Colonic mucosa (tissue), 4 donors: ENCODE results near the gene DRC3. TPM values are rescaled to one million over a fixed set of nuclear protein-coding genes. Genes with fewer than 3 reads are reported as not detected.

ENCODE experiments used
- DNase-seq: peaks from one replicate; pipeline ENCODE4 v3.0.0-alpha.2; 2020
- H3K27ac ChIP-seq: fragments of 200-600 bp; one replicate; pipeline ENCODE4 v1.8.0; 2021
- H3K27me3 ChIP-seq: fragments of 200-600 bp; one replicate; pipeline ENCODE4 v1.8.0; 2021
- H3K36me3 ChIP-seq: fragments of 200-600 bp; one replicate; pipeline ENCODE4 v1.8.0; 2021
- H3K4me1 ChIP-seq: fragments of 200-600 bp; one replicate; pipeline ENCODE4 v1.8.0; 2021; ENCODE audit warnings: mild to moderate bottlenecking
- H3K4me3 ChIP-seq: fragments of 200-600 bp; one replicate; pipeline ENCODE4 v1.8.0; 2021
- H3K9ac ChIP-seq, 2 donors: one replicate each; pipeline ENCODE4 v1.7.0; 2013; ENCODE audit warnings: control low read depth in 2 of 2, low read depth in 2 of 2, low read length in 2 of 2
- H3K9me3 ChIP-seq: fragments of 200-600 bp; one replicate; pipeline ENCODE4 v1.8.0; 2021
- intact Hi-C: fragments of 100-400 bp; cut with DNase I; formaldehyde crosslinking; loops from one replicate; pipeline ENCODE4 v1.14.1; 2022
- total RNA-seq, 2 donors: library from RNA; stranded (reverse); fragmentation: NEBNext Ultra II Directional in 1 of 2; extraction: Animal tissue kit (Norgen Biotek cat#: 25700) in 1 of 2; gene quantifications; one replicate each; pipeline ENCODE4 v1.2.1, GENCODE V29; 2021
- TF ChIP-seq, protein P1 (sequence below): fragments of 200-600 bp; IDR thresholded peaks from one replicate; pipeline ENCODE4 v1.8.0; 2022; ENCODE audit warnings: antibody characterized with exemption, mild to moderate bottlenecking
- donor health status: healthy.
- donor health status: DM: no; HTN: no; CAD: no.
- donor health status: DM: no; HTN: no; CAD: no.

DRC3 gene
- total RNA-seq, 2 donors from 2014 or later: 0.79 to 1.1 TPM

DNA sequence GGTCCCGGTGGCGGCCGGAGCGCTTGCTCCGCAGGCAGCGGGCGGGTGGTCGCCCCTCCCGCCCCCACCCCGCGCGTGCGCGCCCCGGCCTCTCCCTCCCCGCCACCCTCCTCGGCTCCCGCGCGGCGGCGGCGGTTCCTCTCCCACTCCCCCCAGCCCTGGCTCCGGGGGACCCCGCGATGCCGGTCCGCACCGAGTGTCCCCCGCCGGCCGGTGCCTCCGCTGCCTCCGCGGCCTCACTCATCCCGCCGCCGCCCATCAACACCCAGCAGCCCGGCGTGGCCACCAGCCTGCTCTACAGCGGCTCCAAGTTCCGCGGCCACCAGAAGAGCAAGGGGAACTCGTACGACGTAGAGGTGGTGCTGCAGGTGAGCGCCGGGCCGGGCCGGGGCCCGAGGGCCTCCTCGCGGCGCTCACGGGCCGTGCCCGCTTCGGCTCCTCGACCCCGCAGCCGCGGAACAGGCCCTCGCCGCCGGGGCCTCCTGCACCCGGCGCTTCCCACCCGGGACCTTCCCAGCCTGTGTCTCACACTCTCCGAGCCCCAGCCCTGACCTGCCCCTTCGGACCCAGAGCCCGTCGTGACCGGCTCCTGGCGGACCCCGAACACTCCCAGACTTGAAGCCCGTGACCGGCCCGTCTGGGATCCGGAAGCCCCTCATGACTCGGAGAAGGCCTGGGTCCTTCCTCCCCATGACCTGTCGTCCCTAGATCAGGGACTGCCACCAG lies 67.0 kb downstream of the DRC3 start:
- TF ChIP-seq, protein P1, sequence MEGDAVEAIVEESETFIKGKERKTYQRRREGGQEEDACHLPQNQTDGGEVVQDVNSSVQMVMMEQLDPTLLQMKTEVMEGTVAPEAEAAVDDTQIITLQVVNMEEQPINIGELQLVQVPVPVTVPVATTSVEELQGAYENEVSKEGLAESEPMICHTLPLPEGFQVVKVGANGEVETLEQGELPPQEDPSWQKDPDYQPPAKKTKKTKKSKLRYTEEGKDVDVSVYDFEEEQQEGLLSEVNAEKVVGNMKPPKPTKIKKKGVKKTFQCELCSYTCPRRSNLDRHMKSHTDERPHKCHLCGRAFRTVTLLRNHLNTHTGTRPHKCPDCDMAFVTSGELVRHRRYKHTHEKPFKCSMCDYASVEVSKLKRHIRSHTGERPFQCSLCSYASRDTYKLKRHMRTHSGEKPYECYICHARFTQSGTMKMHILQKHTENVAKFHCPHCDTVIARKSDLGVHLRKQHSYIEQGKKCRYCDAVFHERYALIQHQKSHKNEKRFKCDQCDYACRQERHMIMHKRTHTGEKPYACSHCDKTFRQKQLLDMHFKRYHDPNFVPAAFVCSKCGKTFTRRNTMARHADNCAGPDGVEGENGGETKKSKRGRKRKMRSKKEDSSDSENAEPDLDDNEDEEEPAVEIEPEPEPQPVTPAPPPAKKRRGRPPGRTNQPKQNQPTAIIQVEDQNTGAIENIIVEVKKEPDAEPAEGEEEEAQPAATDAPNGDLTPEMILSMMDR: no peak
- peak overlapping the region; percentile 60 for H3K27ac ChIP-seq
- H3K36me3 ChIP-seq: no peaks in the 10 kb centered on the region
- H3K4me3 ChIP-seq: peak overlapping the region; percentile 84
- H3K9ac ChIP-seq: peak overlapping the region; percentile 79 to 84
- H3K9me3 ChIP-seq: no peaks in the 10 kb centered on the region
- DNase-seq: peak; percentile 25
- intact Hi-C loops: no loop called here
- H3K27me3 ChIP-seq: no peaks in the 10 kb centered on the region
- peaks cover 10% of the 10 kb centered on the region for H3K4me1 ChIP-seq

DNA sequence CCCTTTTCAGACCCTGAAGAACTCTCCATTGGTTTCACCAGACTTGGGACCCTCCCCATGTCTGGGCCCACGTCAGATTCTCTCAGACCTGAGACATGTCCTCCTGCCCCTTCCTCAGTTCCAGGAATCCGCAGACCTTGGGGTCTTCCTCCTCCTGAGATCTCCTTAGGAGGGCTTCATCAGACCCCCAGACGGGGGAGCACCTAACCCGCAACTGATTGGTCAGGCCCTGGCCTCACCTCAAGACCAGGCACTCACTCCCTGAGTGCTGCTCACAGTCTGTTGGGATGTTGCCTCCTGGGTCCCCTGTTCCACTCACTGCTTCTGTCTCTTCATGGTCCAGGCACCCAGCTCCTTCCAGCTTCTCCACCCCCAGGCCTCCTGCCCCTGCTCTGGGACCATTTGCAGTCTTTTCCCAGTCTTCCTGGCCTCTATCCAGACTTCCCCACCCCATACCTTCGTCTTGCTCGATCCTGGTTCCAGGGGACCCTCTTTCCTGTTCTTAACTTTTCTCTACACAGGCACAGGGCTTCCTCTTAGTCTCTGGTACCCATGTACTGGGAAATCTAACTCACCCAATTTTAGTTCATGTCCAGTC lies 67.7 kb downstream of the DRC3 start:
- Histone ChIP-seq H3K27me3 (no peaks in the 10 kb centered on the region), H3K27ac (no peak overlapping the region), H3K36me3 (no peaks in the 10 kb centered on the region)

DNA sequence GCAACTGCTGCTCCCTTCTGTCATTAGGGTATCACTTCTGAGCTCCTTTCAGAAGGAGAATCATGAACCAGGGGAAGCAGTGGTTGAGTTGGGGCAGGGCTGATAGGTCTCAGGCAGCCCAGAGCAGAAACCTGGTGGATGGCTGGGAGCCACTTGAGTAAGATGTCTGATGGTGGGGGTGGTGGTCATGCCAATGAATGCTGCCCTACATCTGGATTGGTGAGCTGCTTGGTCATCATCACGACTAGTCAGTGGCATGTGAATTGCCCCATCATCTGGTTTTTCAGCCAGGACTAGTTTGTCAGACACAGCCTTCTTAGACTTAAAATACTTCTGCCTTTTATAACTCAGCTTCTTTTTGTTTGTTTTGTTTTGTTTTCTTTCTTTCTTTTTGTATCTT lies 69.1 kb downstream of the DRC3 start:
- DNase-seq: no peak
- peaks cover 10% of the 10 kb centered on the region for H3K4me1 ChIP-seq
- TF ChIP-seq, protein P1: no peak
- no peak overlapping the region for H3K27ac ChIP-seq
- H3K9ac ChIP-seq: no peak overlapping the region
- intact Hi-C loops: no loop called here
- no peaks in the 10 kb centered on the region for H3K9me3 ChIP-seq
- no peaks in the 10 kb centered on the region for H3K36me3 ChIP-seq
- H3K27me3 ChIP-seq: no peaks in the 10 kb centered on the region
- H3K4me3 ChIP-seq: no peak overlapping the region

More for the DNA sequence above, 67.7 kb downstream of the DRC3 start:
- Histone ChIP-seq H3K4me1 (peaks cover 10% of the 10 kb centered on the region), H3K9me3 (no peaks in the 10 kb centered on the region), H3K4me3 (peak overlapping the region; percentile 84), H3K9ac (peak overlapping the region; percentile 79 to 84)
- DNase-seq: no peak
- TF ChIP-seq, protein P1: no peak
- intact Hi-C loops: no loop called here

DNA sequence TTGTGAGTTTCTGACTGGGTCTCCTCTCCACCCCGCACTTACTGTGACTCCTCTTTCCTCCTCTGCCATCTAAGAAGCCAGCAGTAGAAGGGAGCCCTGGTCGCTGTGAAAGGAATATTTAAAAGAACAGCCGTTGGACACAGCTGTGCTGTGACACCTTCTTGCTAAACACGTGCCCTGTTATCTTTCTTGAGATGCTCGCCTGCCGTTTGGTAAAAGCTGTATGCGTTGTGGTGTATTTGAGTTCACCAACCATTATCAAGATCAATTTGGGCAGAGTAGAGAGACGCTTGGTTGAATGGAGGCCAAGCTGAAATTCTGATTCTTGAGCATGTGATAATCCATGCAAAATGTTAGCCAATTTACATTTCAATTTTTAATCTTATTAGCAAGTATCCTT lies 70.3 kb downstream of the DRC3 start:
- intact Hi-C loops: no loop called here
- H3K27ac ChIP-seq: no peak overlapping the region
- no peak for DNase-seq

DNA sequence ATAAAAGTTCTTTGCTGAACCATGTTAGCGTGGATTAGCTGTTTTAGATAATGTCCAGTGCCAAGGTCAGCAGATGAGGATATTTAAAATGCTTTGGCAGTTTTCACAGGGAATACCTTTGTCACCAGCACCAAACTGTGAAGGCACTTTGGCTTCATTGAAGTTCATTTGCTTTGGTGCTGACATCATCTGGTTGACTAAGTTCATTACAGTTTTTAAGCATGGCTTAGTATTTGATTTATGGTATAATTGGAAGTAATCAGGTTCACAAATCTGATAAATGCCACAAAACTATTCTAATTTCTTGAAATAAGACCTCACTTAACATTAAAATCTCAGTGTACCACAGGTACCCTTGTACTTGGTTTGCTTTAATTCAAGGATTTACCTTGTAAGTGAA lies 70.8 kb downstream of the DRC3 start:
- Histone ChIP-seq H3K9ac (no peak overlapping the region), H3K4me1 (no peaks in the 10 kb centered on the region), H3K27me3 (no peaks in the 10 kb centered on the region), H3K36me3 (no peaks in the 10 kb centered on the region), H3K4me3 (no peak overlapping the region), H3K27ac (no peak overlapping the region), H3K9me3 (no peaks in the 10 kb centered on the region)
- TF ChIP-seq, protein P1: no peak
- no peak for DNase-seq
- intact Hi-C loops: no loop called here

More for the DNA sequence above, 70.3 kb downstream of the DRC3 start:
- peaks cover 4% of the 10 kb centered on the region for H3K4me1 ChIP-seq
- no peak overlapping the region for H3K4me3 ChIP-seq
- no peaks in the 10 kb centered on the region for H3K27me3 ChIP-seq
- no peaks in the 10 kb centered on the region for H3K9me3 ChIP-seq
- TF ChIP-seq, protein P1: no peak
- H3K36me3 ChIP-seq: no peaks in the 10 kb centered on the region
- H3K9ac ChIP-seq: no peak overlapping the region
